Effector memory CD4-positive, alpha-beta T cell (primary cell): Measurements from ENCODE around the gene SUGT1.
"Not testable (repeated sequence)": the region's sequence is repeated elsewhere in the genome, so short reads cannot be mapped to it uniquely, and the experiment has no call there.

Source experiments
- DNase-seq, 3 donors: peaks; one replicate each; pipeline ENCODE4 v3.0.0-alpha.2; 2020
- H3K27ac ChIP-seq: 2 replicates; pipeline ENCODE4 v1.7.0; 2013; ENCODE audit warnings: mild to moderate bottlenecking, low read length, moderate library complexity; ENCODE audit not compliant: insufficient read depth, poor library complexity, severe bottlenecking
- H3K27me3 ChIP-seq: replicated peaks from 2 replicates; pipeline ENCODE4 v1.7.0; 2013; ENCODE audit warnings: mild to moderate bottlenecking, low read length; ENCODE audit not compliant: insufficient read depth, control insufficient read depth, poor library complexity, severe bottlenecking
- H3K36me3 ChIP-seq: 2 replicates; pipeline ENCODE4 v1.7.0; 2013; ENCODE audit warnings: mild to moderate bottlenecking, low read length, moderate library complexity; ENCODE audit not compliant: control insufficient read depth, insufficient read depth
- H3K4me1 ChIP-seq: 2 replicates; pipeline ENCODE4 v1.7.0; 2013; ENCODE audit warnings: low read length, mild to moderate bottlenecking; ENCODE audit not compliant: control insufficient read depth, insufficient read depth, poor library complexity, severe bottlenecking
- H3K4me3 ChIP-seq: 2 replicates; pipeline ENCODE4 v1.7.0; 2013; ENCODE audit warnings: low read length, low read depth, mild to moderate bottlenecking; ENCODE audit not compliant: insufficient read depth, poor library complexity, severe bottlenecking
- H3K9me3 ChIP-seq: 2 replicates; pipeline ENCODE4 v1.7.0; 2013; ENCODE audit warnings: mild to moderate bottlenecking, low read length, moderate library complexity; ENCODE audit not compliant: control insufficient read depth

SUGT1 gene

DNA sequence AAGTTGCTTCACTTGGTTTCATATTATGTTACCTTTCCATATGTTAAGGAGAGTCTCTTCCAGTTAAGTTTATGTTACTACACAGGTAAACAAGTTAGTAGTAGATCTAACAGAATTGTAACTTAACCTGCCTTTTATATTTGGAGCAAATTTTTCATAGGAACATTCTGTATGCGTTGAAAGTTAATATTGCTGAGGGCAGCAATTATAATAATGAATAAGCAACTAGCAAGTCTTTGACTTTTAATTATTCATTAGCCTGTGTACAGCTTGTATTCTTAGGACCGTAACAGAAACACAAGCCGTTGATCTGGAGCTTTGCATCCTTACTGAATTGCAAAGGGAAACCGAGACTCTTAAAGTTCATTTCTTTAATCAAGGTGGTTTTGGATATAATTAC is 11.6 kb downstream of the SUGT1 start:
- Histone ChIP-seq H3K27ac (no peak overlapping the region), H3K4me3 (no peak overlapping the region), H3K9me3 (no peaks in the 10 kb centered on the region), H3K4me1 (no peaks in the 10 kb centered on the region), H3K36me3 (peaks cover 55% of the 10 kb centered on the region), H3K27me3 (no peaks in the 10 kb centered on the region)
- DNase-seq, result no peak

- H3K9me3 ChIP-seq, result no peaks in the 10 kb centered on the region
- peaks cover 55% of the 10 kb centered on the region for H3K36me3 ChIP-seq
- no peaks in the 10 kb centered on the region for H3K27me3 ChIP-seq
- no peaks in the 10 kb centered on the region for H3K4me1 ChIP-seq
- H3K27ac ChIP-seq, result no peak overlapping the region
- no peak overlapping the region for H3K4me3 ChIP-seq
- no peak for DNase-seq
These were observed 12.7 kb downstream of the SUGT1 start for GRCh38 chr13:52665325-52665724.

DNA sequence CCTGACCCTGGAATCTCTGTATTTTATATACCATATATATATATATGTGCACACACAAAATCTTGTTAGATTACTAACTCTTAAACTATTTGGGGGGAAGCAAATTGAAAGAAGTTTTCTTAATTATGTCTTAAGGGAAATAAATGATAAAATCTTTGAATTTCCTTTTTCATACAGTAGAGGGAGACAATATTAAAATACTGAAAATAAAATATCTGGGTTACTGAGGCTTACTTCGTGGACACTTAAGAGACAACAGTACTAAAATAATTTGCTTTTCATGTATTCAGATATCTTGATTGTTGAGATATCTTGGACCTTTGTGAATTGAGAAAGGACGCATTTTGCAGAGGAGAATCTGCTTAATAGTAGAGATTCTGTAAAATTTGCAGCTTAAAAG is 17.0 kb downstream of the SUGT1 start:
- Histone ChIP-seq H3K27me3 (no peaks in the 10 kb centered on the region), H3K4me3 (no peak overlapping the region), H3K4me1 (no peaks in the 10 kb centered on the region), H3K36me3 (peaks cover 34% of the 10 kb centered on the region), H3K27ac (no peak overlapping the region), H3K9me3 (no peaks in the 10 kb centered on the region)
- no peak for DNase-seq

DNA sequence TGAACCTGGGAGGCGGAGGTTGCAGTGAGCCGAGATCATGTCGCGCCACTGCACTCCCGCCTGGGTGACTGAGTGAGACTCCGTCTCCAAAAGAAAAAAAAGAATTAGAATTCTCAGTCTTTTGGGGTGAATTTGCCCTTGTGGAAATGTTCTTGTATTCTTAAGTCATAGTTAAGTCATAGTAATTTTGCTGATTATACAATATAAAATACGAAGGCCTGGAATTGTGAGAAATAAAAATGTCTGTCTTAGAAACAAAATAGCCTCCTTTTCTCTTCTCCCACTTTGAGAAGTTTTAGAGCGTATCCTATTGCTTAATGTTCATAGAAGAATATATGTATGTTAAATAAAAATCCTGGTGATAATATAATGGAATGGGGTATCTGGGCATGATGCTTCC is 18.1 kb downstream of the SUGT1 start:
- no peaks in the 10 kb centered on the region for H3K27me3 ChIP-seq
- H3K36me3 ChIP-seq, result peaks cover 35% of the 10 kb centered on the region

GRCh38 chr13:52673465-52673864 is 20.8 kb downstream of the SUGT1 start:
- no peak for DNase-seq
- Histone ChIP-seq H3K36me3 (peaks cover 25% of the 10 kb centered on the region), H3K9me3 (no peaks in the 10 kb centered on the region)

More for the DNA sequence above, 18.1 kb downstream of the SUGT1 start:
- no peak for DNase-seq
- H3K9me3 ChIP-seq, result no peaks in the 10 kb centered on the region
- H3K4me3 ChIP-seq, result no peak overlapping the region
- H3K27ac ChIP-seq, result no peak overlapping the region
- H3K4me1 ChIP-seq, result no peaks in the 10 kb centered on the region

GRCh38 chr13:52677823-52678222 is 25.2 kb downstream of the SUGT1 start:
- no peak for DNase-seq
- H3K4me1 ChIP-seq, result no peaks in the 10 kb centered on the region
- no peak overlapping the region for H3K27ac ChIP-seq
- H3K36me3 ChIP-seq, result peaks cover 42% of the 10 kb centered on the region
- no peaks in the 10 kb centered on the region for H3K27me3 ChIP-seq
- no peaks in the 10 kb centered on the region for H3K9me3 ChIP-seq
- no peak overlapping the region for H3K4me3 ChIP-seq

More at GRCh38 chr13:52673465-52673864, 20.8 kb downstream of the SUGT1 start:
- H3K4me3 ChIP-seq, result no peak overlapping the region
- H3K27ac ChIP-seq, result no peak overlapping the region
- H3K4me1 ChIP-seq, result no peaks in the 10 kb centered on the region
- H3K27me3 ChIP-seq, result no peaks in the 10 kb centered on the region

- not testable (repeated sequence) for H3K4me1 ChIP-seq, H3K27ac ChIP-seq, H3K9me3 ChIP-seq, H3K4me3 ChIP-seq, DNase-seq, H3K27me3 ChIP-seq
- H3K36me3 ChIP-seq, result peaks cover 26% of the 10 kb centered on the region
These were observed 33.2 kb downstream of the SUGT1 start for GRCh38 chr13:52685806-52686205.

GRCh38 chr13:52686376-52686775 is 33.7 kb downstream of the SUGT1 start:
- H3K9me3 ChIP-seq, result no peaks in the 10 kb centered on the region
- H3K4me1 ChIP-seq, result no peaks in the 10 kb centered on the region
- H3K27me3 ChIP-seq, result no peaks in the 10 kb centered on the region
- H3K36me3 ChIP-seq, result peaks cover 22% of the 10 kb centered on the region
- no peak overlapping the region for H3K4me3 ChIP-seq
- H3K27ac ChIP-seq, result no peak overlapping the region
- no peak for DNase-seq

- DNase-seq, result no peak
- Histone ChIP-seq H3K27me3 (no peaks in the 10 kb centered on the region), H3K4me1 (no peaks in the 10 kb centered on the region), H3K4me3 (no peak overlapping the region), H3K36me3 (peaks cover 3% of the 10 kb centered on the region), H3K27ac (no peak overlapping the region), H3K9me3 (no peaks in the 10 kb centered on the region)
These were observed 43.2 kb downstream of the SUGT1 start for GRCh38 chr13:52695856-52696255.

GRCh38 chr13:52696566-52696965 is 43.9 kb downstream of the SUGT1 start:
- Histone ChIP-seq H3K9me3 (no peaks in the 10 kb centered on the region), H3K4me1 (no peaks in the 10 kb centered on the region), H3K27me3 (no peaks in the 10 kb centered on the region), H3K36me3 (no peaks in the 10 kb centered on the region), H3K4me3 (no peak overlapping the region), H3K27ac (no peak overlapping the region)
- DNase-seq, result no peak
